Type B pancreatic cell (in vitro differentiated cells): ENCODE results near the gene PIGBOS1. TPM values are rescaled to one million over a fixed set of nuclear protein-coding genes. Genes with fewer than 3 reads are reported as not detected.

Experiments used
- DNase-seq: peaks from one replicate; pipeline ENCODE4 v3.0.0; 2021; ENCODE audit warnings: mixed read lengths; ENCODE audit not compliant: unreplicated experiment; ENCODE audit errors: extremely low spot score
- H3K27ac Mint-ChIP-seq: 2 replicates; pipeline ENCODE4 v1.8.0; 2021; ENCODE audit warnings: mild to moderate bottlenecking, mixed read lengths
- H3K27me3 Mint-ChIP-seq: 2 replicates; pipeline ENCODE4 v1.8.0; 2021; ENCODE audit warnings: mixed read lengths
- H3K36me3 Mint-ChIP-seq: 2 replicates; pipeline ENCODE4 v1.8.0; 2021; ENCODE audit warnings: mixed read lengths
- H3K4me1 Mint-ChIP-seq: one replicate; pipeline ENCODE4 v1.8.0; 2021; ENCODE audit warnings: mixed read lengths; ENCODE audit not compliant: unreplicated experiment
- H3K4me3 Mint-ChIP-seq: 2 replicates; pipeline ENCODE4 v1.8.0; 2021; ENCODE audit warnings: mild to moderate bottlenecking, mixed read lengths
- H3K9me3 Mint-ChIP-seq: 2 replicates; pipeline ENCODE4 v1.8.0; 2021; ENCODE audit warnings: mixed read lengths
- CTCF ChIP-seq: fragments of 200-600 bp; sonication (generic); conservative IDR thresholded peaks from 2 replicates; pipeline ENCODE4 v1.5.0; 2021; ENCODE audit warnings: antibody characterized with exemption, mild to moderate bottlenecking
- total RNA-seq: library from RNA; stranded (reverse); gene quantifications from 2 replicates; pipeline ENCODE4 v1.2.1, GENCODE V29; 2021; ENCODE audit warnings: low replicate concordance

The PIGBOS1 gene
- total RNA-seq, 1 donor from 2014 or later = 11.2 TPM

- H3K36me3 Mint-ChIP-seq = no peaks in the 10 kb centered on the region
- peaks cover 12% of the 10 kb centered on the region for H3K4me1 Mint-ChIP-seq
- H3K27me3 Mint-ChIP-seq = no peaks in the 10 kb centered on the region
- no peak overlapping the region for H3K27ac Mint-ChIP-seq
- H3K9me3 Mint-ChIP-seq = no peaks in the 10 kb centered on the region
- TF ChIP-seq CTCF = no peak
- H3K4me3 Mint-ChIP-seq = no peak overlapping the region
- no peak for DNase-seq
Measured at GRCh38 chr15:55270291-55270690, 48.6 kb downstream of the PIGBOS1 start.

- Mint-ChIP-seq H3K36me3 (no peaks in the 10 kb centered on the region), H3K27me3 (no peaks in the 10 kb centered on the region), H3K4me3 (no peak overlapping the region), H3K9me3 (no peaks in the 10 kb centered on the region), H3K27ac (no peak overlapping the region), H3K4me1 (peaks cover 12% of the 10 kb centered on the region)
- TF ChIP-seq CTCF = no peak
- no peak for DNase-seq
Measured at GRCh38 chr15:55268176-55268695, 50.7 kb downstream of the PIGBOS1 start.

GRCh38 chr15:55267401-55268175, 51.3 kb downstream of the PIGBOS1 start:
- H3K9me3 Mint-ChIP-seq = no peaks in the 10 kb centered on the region
- peaks cover 12% of the 10 kb centered on the region for H3K4me1 Mint-ChIP-seq
- no peak for DNase-seq
- peak overlapping the region; percentile 11 for H3K27ac Mint-ChIP-seq
- H3K27me3 Mint-ChIP-seq = no peaks in the 10 kb centered on the region
- no peaks in the 10 kb centered on the region for H3K36me3 Mint-ChIP-seq
- TF ChIP-seq CTCF = no peak
- H3K4me3 Mint-ChIP-seq = peak overlapping the region; percentile 26

Other genes starting within 250 kb of the PIGBOS1 start
- gene RSL24D1, start 122.2 kb downstream of the PIGBOS1 start, total RNA-seq = 65.8 and 68.3 TPM in 2 replicates
- gene RAB27A, start 29.3 kb downstream of the PIGBOS1 start, total RNA-seq = 13.4 and 14.5 TPM in 2 replicates
- 8.4 and 10.2 TPM in 2 replicates for gene PIGB, start 99 bp upstream of the PIGBOS1 start, total RNA-seq
- 26.5 and 31.0 TPM in 2 replicates for gene CCPG1, start 89.2 kb upstream of the PIGBOS1 start, total RNA-seq
- 2.1 and 2.3 TPM in 2 replicates for gene PIERCE2, start 89.4 kb upstream of the PIGBOS1 start, total RNA-seq
- gene DNAAF4, start 189.1 kb upstream of the PIGBOS1 start, total RNA-seq = 2.6 and 5.4 TPM in 2 replicates